Measurements from ENCODE around the gene CRHBP.
A peak's percentile ranks its signal among the peaks of the same experiment; 100 is the strongest.
"Not testable (repeated sequence)": the region's sequence is repeated elsewhere in the genome, so short reads cannot be mapped to it uniquely, and the experiment has no call there.

CRHBP gene, protein sequence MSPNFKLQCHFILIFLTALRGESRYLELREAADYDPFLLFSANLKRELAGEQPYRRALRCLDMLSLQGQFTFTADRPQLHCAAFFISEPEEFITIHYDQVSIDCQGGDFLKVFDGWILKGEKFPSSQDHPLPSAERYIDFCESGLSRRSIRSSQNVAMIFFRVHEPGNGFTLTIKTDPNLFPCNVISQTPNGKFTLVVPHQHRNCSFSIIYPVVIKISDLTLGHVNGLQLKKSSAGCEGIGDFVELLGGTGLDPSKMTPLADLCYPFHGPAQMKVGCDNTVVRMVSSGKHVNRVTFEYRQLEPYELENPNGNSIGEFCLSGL

GRCh38 chr5:76952795-76953536 lies at the start of gene CRHBP:
Gene CRHBP (plus strand): TSS chr5:76953045. CDS start chr5:76953135, 90 bp downstream.
- no peak for DNase-seq

DNA sequence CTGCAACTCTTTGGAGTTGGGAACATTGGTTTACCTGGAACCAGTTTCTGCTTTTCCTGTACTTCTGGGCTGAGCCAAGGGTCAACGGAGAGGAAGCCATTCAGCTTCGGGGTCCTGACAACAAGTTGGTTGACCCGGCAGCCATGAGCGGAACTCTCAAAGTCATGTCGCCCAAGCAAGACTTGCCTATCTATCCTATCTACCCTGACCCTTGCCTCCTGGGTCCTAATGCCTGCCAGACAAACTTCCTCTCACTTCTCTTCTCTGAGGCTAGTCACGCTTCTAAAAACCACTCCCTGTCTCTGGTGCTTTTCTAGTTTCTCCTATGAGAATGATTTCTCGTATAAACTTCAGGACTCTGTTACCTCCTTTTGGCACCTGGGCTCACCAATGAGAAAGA lies 44.7 kb upstream of the CRHBP start:
- no peak for DNase-seq

DNA sequence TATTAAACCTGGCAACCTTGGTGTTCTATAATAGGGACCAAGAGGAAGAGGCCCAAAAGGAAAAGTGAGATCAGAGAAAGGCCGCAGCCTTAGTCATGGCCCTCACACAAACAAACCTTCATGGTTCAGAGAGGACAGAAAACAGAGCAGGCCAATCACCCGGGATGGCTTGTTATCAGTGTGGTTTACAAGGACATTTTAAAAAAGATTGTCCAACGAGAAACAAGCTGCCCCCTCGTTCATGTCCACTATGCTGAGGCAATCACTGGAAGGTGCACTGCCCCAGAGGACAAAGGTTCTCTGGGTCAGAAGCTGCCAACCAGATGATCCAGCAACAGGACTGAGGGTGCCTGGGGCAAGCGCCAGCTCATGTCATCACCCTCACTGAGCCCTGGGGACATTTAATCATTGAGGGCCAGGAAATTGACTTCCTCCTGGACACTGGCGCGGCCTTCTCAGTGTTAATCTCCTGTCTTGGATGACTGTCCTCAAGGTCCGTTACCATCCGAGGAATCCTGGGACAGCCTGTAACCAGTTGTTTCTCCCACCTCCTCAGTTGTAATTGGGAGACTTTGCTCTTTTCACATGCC lies 42.4 kb upstream of the CRHBP start:
- DNase-seq: not testable (repeated sequence)

GRCh38 chr5:76914671-76915070 lies 38.2 kb upstream of the CRHBP start:
- not testable (repeated sequence) for DNase-seq

GRCh38 chr5:76918539-76918938 lies 34.3 kb upstream of the CRHBP start:
- no peak for DNase-seq

DNA sequence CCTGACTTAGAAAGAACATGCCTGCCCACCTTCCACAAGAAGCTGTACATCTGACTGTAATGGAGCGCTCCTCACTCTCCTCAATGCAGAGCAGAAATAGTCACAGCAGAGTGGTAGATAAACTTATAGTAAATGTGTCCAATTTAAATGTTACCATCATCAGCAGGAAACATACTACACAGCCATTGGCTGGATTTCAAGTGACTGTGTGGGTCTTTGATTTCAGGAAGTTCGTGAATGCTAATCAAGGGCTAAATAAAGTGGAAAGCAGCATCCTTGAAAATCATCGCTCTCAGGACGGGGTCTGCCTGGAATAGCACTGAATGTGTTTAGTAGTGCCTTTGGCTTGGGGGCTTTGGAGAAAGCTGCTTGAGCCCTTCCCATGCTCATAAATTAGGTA lies 32.4 kb upstream of the CRHBP start:
- no peak for DNase-seq

- DNase-seq: no peak
Observed at GRCh38 chr5:76926329-76927105, 26.3 kb upstream of the CRHBP start.

- no peak for DNase-seq
Observed at GRCh38 chr5:76927961-76928360, 24.9 kb upstream of the CRHBP start.

DNA sequence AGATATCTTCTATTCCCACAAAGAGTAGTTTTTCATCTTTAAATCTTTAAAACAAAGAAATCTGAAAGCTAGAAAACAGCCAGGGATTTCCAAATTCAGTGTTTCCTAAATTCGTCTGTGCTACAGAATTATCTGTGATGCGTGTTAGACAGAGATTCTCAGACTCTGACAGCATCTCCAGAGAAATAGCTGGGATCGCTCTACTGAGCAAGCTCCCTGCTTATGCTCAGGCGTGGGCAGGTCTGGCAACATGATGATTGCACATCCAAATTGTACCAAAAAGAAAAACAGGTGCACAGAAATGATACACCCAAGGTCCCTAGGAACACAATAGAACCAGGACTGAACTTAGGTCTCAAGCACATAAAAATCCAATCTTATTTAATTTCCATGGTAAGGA lies 22.8 kb upstream of the CRHBP start:
- no peak for DNase-seq

DNA sequence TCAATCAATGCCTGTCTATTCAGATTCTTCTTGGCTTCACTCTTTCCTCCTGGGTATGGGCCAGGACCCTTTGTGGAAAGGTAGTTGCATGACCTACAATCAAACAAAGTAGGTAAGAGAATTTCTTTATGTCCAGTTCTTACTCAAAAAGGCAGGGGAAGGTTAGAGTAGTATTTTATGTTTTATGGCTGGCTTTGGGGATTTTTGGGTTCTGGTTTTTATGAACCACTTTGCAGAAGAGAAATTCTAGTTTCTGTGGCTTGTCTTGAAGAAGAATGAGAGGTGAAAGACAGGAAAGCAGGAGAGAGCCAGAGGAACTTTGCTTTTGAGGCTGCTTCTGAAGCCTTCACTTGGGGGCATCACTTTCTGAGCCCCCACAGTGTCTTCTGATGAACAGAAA lies 14.7 kb upstream of the CRHBP start:
- DNase-seq: no peak

DNA sequence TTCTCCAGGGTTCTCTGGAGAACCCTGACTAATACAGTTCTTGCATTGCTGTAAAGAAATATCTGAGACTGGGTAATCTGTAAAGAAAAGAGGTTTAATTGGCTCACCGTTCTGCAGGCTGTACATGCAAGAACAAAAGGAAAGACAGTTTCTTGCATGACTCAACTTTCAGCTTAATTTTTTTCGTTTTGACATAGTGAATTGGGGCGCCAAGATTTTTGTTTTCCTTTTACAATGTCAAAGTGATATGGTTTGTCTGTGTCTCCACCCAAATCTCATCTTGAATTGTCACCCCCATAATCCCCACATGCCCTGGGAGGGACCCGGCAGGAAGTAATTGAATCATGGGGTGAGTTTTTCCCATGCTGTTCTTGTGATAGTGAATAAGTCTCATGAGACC lies 11.8 kb upstream of the CRHBP start:
- no peak for DNase-seq

DNA sequence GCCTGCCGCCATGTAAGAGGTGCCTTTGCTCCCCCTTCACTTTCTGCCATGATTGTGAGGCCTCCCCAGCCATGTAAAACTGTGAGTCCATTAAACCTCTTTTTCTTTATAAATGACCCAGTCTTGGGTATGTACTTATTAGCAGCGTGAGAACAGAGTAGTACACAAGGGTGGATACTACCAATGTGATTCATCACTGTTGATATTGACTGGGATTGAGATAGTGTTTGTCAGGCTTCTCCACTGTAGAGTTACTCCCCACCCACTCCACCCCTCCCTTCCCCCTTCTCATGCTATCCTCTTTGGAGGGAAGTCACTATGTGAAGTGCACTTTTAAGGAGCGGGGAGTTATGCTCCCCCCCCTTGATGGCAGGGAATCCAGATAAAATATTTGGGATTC lies 11.4 kb upstream of the CRHBP start:
- no peak for DNase-seq

GRCh38 chr5:76942581-76942980 lies 10.3 kb upstream of the CRHBP start:
- peak; percentile 72 for DNase-seq

GRCh38 chr5:76943006-76943405 lies 9.8 kb upstream of the CRHBP start:
- no peak for DNase-seq

DNA sequence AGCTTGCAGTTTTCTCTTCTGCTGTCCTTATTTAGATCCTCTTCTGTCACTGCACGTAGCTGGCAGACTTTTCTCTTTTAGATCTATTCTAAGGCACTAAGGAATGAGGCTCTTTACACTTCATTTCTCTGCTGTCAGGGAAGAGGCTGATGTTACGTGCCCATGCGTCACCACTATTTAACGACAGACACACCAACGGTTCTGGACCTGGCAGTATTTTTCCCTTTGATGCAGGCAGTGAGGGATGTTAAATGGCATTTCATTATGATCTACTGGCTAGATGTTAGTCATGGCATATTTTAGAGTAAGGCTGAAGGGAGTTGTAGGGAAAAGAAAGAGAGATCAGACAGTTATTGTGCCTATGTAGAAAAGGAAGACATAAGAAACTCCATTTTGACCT lies 8.2 kb upstream of the CRHBP start:
- no peak for DNase-seq

GRCh38 chr5:76945238-76945637 lies 7.6 kb upstream of the CRHBP start:
- not testable (repeated sequence) for DNase-seq

GRCh38 chr5:76946090-76946489 lies 6.8 kb upstream of the CRHBP start:
- no peak for DNase-seq

- DNase-seq: no peak
Observed at GRCh38 chr5:76947082-76947503, 5.8 kb upstream of the CRHBP start.

DNA sequence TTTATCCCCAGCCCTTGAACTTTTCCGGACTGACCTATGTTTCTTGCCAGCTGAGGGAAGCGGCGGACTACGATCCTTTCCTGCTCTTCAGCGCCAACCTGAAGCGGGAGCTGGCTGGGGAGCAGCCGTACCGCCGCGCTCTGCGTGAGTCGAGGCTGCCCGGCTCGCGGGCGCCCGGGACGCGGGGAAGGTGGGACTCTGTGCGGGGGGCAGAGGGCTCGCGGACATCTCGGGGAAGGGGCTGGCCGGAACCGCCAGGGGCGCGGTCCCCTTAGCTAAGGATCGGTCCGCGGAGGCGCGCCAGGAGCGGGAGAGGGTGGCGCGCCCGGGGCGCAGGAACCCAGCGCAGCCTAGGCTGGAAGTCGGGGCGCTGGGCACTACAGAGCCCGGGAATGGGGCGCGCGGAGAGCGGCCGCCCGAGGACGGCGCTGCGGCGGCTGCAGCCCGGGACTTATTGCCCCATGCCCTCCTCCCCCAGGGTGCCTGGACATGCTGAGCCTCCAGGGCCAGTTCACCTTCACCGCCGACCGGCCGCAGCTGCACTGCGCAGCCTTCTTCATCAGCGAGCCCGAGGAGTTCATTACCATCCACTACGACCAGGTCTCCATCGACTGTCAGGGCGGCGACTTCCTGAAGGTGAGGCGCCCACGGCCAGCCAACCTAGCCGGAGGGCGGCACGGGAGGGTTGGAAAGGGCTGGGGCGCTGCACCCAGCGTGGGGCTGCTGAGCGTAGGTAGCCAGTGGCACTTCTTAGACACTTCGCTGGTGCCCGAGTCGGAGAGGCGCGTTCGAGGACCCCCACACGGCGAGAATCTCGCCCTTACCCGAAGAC lies 922 bp downstream of the CRHBP start:
- no peak for DNase-seq

DNA sequence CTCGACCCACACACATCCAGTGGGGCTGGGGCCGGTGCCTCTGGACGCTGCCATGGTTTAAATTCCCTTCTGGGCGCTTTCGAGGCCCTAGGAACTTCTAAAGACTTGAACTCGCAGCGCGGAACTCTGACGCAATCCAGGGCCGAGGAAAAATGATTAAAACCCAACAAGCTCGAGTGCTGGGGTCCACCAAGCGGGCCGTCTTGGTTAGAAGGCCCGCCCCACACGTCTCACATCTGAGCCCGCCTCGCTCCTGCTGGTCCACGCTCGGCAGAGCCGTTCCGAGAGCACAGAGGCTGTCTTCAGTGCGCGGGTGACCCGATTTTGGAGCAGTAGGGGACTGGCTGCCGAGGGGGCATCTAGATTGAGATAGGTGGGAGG lies 1.5 kb downstream of the CRHBP start:
- no peak for DNase-seq

- no peak for DNase-seq
Observed at GRCh38 chr5:76956033-76956432, 3.2 kb downstream of the CRHBP start.

DNA sequence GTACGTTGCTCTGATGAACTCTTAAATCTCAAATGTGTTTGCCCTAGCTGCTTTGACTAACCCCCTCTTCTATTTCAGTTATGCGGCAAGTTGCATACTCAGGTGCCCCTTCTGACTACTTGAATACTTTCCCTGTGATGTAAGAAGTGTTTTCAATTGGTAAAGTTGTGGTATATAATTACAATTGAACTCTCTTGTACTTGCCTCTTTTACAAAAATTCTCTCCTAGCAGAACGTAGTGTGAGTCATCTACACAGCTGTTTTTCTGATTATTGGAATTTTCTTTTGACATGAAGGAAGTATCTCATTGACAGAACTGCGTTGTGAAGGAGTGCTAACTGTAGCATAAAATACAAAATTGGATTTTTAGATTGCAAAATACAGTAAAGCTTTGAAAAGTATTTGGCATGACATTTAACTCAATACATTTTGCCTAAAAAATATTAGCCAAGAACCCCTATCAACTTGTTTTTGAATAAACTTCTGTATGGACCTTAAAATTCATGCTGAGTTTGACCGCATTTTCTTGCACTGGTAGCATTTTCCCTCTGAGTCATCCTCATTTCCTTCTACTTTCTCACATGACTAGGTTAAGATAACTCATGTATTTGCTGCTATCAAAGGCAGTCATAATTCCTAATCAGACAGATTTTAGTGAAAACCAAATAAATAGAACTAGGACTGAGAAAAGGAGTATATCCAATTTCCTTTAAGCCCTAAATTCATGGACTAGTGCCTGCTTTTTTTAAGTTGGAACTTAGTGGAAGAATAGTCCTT lies 6.3 kb downstream of the CRHBP start:
- DNase-seq: peak; percentile 65

Data from HCEC 1CT (cell line).